GM20431 (cell line): Measurements from ENCODE around the gene APRT.

ENCODE experiments used
- in situ Hi-C: fragments of 300-500 bp; cut with MseI, MboI; formaldehyde crosslinking; loops from one replicate; pipeline ENCODE4 v1.15.0; 2020; ENCODE audit warnings: low sequenced_read_pairs; ENCODE audit not compliant: unreplicated experiment

Gene APRT

GRCh38 chr16:88842806-88843205, 31.1 kb upstream of the APRT start:
- in situ Hi-C loops: no loop called here

- in situ Hi-C loops: no loop called here
Measured at GRCh38 chr16:88842308-88842756, 30.6 kb upstream of the APRT start.

DNA sequence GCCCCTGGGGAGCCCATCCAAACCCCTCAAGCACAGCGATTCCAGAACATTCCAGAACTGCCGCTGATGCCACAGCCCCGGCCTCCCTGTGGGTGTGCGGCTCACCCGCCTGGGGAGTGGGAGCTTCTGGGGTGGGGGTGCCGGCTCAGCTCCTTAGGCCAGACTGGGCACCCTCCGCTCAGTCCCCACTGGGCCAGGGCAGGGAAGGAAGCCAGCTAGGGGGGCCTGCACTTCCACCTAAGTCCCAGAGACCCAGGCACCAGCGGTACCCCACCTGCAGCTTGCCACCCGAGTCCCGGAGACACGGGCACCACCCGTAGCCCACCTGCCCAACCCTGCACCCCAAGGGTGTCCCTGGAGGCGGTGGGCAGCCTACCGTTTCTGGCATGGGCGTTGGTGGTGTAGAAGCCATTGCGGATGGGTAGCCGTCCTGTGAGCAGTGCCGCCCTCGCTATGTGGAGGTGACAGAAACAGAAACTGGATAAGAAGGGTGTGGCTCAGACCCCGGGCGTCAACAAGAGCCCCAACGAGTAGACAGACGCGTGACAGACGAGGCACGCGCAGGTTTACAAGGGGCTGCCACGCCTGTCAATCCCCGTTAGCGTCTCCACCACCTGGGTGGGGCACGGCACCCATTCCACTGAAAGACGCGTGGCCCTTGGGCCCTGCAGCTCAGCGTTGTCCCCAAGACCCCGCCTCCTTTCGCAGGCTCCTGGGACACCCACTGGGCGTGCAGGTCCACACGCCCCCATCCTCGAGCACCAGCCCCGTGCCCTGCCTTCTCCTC, 30.0 kb upstream of the APRT start:
- in situ Hi-C loops: no loop called here

DNA sequence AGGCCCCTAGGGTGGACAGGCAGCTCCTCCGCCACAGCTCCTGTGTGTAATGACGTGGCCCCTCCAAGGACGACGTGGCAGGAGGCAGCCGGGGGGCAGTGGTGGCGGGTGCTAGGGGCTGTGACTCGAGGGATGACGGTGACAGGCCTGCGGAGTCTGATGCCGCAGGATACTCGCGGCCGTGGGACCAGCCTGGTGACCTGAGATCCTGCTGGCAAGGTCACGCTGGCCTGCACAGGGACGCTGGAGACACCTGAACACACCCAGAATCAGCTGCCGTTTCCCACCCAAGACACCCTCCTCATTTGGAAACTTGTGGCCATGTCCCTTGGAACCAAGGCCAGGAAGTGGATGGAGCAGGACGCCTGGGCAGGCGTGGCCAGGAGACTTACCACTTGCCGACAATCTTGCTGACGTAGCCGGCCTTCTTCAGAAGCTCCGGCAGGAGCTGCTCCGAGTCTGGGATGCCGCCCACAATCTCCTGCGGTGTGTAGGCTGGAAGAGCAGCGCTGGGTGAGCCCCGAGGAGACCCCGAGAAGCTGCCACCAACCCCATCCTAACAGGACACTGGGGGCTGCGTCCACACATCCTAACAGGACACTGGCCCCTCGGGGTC, 29.0 kb upstream of the APRT start:
- in situ Hi-C loops: no loop called here

DNA sequence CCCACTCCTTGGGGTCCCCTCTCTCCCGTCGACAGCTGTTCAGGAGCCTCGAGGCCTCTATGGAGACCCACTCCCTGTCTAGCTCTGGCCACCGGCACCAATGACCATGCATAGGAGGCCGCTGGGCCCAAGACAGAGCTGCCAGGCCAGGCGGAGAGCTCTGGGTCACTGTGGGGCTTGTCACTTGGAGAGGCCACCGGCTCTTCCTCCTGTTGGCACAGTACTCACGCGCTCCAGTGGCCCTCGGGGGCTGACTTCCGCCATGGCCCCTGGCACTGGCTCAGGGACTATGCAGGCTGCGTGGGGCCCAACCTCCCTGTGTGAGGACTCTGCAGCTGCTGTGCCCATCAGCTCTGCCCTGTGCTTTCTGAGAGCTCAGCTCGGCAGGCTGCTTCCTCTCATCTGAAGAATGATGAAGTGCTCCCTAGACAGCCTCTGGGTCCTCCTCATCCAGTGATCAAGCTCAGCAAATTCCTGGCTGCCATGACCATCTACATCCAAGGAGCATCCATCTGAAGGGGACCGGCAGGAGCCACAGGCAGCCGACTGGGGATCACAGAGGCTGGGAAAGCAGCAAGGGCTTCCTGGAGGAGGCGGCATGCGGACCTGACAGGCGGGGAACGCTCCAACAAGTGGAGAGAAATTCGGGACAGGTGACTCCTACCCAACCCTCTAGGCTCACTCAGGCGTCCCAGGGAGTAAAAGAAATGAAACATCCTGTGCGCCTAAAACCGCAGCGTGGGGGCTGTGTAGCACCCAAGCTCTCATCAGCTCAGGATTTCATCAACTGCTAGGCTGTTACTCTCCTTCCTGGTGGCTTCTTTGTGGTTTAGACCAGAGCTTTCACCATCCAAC, 28.2 kb upstream of the APRT start:
- in situ Hi-C loops: no loop called here

- in situ Hi-C loops: no loop called here
Measured at GRCh38 chr16:88839026-88839529, 27.4 kb upstream of the APRT start.

DNA sequence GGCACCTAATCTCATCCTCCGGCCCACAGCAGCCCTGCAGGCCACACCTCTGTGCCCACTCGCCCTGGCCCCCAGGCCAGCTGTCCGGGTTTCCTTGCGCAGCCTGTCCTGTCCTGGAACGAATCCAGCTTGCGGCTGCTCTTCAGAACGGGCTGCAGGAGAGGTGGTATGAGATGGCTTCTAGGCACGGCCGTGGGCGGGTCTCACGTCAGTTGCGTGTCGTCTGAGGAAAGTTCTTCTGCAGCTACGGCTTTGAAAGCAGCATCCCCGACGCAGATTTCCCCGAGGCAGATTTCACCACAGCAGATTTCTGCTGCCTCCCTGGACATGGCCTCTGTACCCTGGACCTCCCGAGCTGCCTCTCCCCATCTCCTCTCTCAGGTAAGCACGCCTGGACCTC, 26.8 kb upstream of the APRT start:
- in situ Hi-C loops: no loop called here

DNA sequence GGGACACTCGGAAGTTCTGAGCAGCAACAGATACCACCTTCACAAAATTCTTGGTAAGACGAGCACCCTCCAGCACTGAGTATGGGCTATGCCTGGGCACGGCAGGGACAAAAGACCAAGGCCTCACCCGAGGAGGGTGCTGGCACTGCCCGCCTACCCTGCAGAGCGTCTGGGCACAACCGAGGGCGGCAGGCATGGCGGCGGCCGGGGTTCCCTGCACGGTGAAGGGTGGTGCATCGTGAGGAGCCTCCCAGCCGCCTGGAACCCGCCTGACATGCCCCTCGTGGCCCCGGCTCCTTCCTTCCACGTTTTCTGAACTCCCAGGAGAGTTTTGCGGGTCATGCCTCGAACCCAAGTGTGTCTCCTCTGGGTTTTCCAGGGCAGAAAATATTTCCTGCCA, 26.1 kb upstream of the APRT start:
- in situ Hi-C loops: no loop called here

- in situ Hi-C loops: no loop called here
Measured at GRCh38 chr16:88836791-88837190, 25.1 kb upstream of the APRT start.

DNA sequence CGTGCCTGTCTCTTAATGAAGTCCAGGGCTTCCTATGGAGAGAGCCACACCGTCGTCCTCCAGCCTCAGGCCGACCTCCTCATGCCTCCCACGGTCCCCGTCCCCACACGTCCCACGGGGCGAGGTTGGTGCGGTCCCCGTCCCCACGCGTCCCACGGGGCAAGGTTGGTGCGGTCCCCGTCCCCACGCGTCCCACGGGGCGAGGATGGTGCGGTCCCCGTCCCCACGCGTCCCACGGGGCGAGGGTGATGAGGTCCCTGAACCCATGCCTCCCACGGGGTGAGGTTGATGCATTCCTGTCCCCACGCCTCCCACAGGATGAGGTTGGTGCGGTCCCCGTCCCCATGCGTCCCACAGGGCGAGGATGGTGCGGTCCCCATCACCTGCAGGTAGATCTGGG, 24.1 kb upstream of the APRT start:
- in situ Hi-C loops: no loop called here

GRCh38 chr16:88835383-88835782, 23.7 kb upstream of the APRT start:
- in situ Hi-C loops: no loop called here

DNA sequence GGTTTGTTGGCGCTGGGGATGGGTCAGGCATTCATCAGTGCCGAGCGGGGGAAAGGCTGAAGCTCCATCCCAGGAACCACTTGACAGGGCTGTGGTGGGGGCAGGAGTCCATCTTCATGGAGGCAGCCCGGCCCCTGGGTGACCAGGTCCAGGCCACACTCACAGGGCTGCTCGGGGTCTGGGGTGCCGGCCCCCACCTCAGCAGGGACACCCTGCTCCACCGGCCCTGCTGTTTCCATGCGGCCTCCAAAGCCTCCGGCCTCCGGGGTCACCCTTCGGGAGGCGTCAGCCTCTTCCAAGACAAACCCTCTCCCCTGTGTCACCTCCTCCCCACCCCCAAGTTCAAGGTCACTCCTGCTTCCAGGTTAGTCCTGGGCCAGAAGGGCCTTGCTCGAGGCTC, 22.9 kb upstream of the APRT start:
- in situ Hi-C loops: no loop called here

DNA sequence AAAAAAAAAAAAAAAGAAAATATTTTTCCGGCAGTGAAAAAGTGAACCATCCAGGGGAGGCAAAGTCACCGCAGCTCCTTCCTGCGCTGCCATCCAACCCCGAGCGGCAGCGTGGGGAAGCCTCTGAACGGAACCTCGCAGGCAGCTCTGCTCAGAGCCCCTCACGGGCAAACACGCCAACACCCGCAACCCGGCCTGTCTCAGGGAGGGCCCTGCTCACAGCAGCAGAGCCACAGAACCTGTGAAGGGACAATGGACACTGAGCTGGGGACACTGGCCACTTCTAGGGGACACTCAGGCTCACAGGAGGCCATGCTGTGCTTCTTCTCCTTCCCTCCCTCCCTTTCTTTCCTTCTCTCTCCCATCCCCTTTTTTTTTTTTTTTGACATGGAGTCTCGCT, 21.4 kb upstream of the APRT start:
- in situ Hi-C loops: no loop called here

DNA sequence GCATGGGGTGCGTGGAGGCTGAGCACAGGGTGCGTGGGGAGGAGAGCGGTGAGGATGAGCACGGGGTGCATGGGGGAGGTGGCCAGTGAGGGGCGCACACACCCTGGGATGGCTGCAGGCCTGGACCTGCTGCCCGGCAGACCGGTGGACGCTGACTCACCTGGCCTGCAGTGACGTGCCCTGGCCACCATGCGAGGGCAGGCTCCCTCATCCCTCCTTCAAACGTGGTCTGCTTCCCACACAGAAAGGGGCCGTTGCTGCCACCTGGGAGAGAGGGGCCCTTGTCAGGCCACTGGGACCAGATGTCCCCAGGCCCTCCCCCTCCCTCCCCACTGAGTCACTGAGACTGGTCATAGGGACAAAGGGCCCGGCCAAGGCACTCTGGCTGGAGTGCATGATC, 20.1 kb upstream of the APRT start:
- in situ Hi-C loops: no loop called here

GRCh38 chr16:88830783-88831182, 19.1 kb upstream of the APRT start:
- in situ Hi-C loops: no loop called here

- in situ Hi-C loops: no loop called here
Measured at GRCh38 chr16:88830258-88830657, 18.5 kb upstream of the APRT start.

DNA sequence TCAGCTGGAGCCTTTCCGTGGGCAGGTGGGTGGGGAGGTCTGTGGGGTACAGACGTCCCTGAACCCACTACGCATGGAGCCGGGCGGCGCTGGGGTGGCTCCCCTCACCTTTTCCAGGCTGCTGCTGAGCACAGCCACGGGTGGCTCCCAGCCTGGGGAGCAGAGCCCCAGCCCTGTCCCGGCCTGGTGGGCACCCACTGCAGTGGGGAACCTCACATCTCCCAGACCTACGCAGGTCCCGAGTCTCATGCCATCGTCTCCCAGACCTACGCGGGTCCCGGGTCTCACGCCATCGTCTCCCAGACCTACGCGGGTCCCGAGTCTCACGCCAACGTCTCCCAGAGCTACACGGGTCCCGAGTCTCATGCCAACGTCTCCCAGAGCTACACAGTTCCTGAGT, 17.0 kb upstream of the APRT start:
- in situ Hi-C loops: no loop called here

DNA sequence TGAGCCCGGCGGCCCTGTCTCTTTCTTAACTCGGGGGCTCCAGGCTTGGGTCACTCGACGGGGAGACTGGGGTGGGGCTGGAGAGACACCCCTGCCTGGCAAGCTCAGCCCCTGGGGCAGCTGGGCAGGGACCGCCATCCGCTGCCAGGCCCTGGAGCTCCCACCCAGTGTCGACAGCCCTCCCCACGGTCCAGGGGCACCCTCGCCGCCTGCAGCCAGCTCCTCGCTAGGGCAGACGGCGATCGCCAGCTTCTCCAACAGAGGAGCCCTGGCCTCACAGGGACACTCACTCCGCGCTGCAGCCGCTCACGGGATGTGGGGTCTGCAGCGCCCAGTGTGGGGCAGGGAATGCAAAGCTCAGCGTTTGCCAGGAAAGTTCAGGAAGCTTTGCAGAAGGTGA, 16.0 kb upstream of the APRT start:
- in situ Hi-C loops: no loop called here

- in situ Hi-C loops: no loop called here
Measured at GRCh38 chr16:88826070-88826840, 14.5 kb upstream of the APRT start.

- in situ Hi-C loops: no loop called here
Measured at GRCh38 chr16:88825146-88825545, 13.4 kb upstream of the APRT start.
